ENCODE measurements around the gene CTSW.
A peak's percentile ranks its signal among the peaks of the same experiment; 100 is the strongest.

Gene CTSW

GRCh38 chr11:65862191-65862735 is 17.4 kb upstream of the CTSW start:
- H3K4me1 ChIP-seq (ENCODE audit: control insufficient read depth, insufficient read depth, low read length), result peaks cover 49% of the 10 kb centered on the region
- peaks cover 30 to 45% of the 10 kb centered on the region in 2 donors for H3K36me3 ChIP-seq (ENCODE audit: control insufficient read depth in 2 of 2, insufficient read depth in 2 of 2, low read length in 2 of 2)
- H3K9me3 ChIP-seq (ENCODE audit: control insufficient read depth in 2 of 2, low read length in 2 of 2), result no peaks in the 10 kb centered on the region
- peak overlapping the region; percentile 21 to 85 for H3K9ac ChIP-seq (ENCODE audit: low read length in 2 of 2)
- H3K4me3 ChIP-seq (ENCODE audit: low read length in 2 of 2), result peak overlapping the region in 1 of 2 donors; percentile 98
- H3K27ac ChIP-seq (ENCODE audit: low read length), result peak overlapping the region; percentile 100
- H3K27me3 ChIP-seq (ENCODE audit: control insufficient read depth in 1 of 2, insufficient read depth in 2 of 2, low read length in 2 of 2), result no peaks in the 10 kb centered on the region

- H3K4me1 ChIP-seq (ENCODE audit: control insufficient read depth, insufficient read depth, low read length), result peaks cover 51% of the 10 kb centered on the region
- peak overlapping the region; percentile 100 for H3K27ac ChIP-seq (ENCODE audit: low read length)
- H3K9ac ChIP-seq (ENCODE audit: low read length in 2 of 2), result peak overlapping the region in 1 of 2 donors; percentile 29
These were observed 16.4 kb upstream of the CTSW start for GRCh38 chr11:65862941-65863888.

GRCh38 chr11:65863889-65864705 is 15.5 kb upstream of the CTSW start:
- Histone ChIP-seq H3K27me3 (ENCODE audit: control insufficient read depth in 1 of 2, insufficient read depth in 2 of 2, low read length in 2 of 2) (no peaks in the 10 kb centered on the region), H3K9ac (ENCODE audit: low read length in 2 of 2) (peak overlapping the region in 1 of 2 donors; percentile 5), H3K4me3 (ENCODE audit: low read length in 2 of 2) (no peak overlapping the region), H3K27ac (ENCODE audit: low read length) (peak overlapping the region; percentile 100), H3K36me3 (ENCODE audit: control insufficient read depth in 2 of 2, insufficient read depth in 2 of 2, low read length in 2 of 2) (peaks cover 43 to 56% of the 10 kb centered on the region in 2 donors), H3K9me3 (ENCODE audit: control insufficient read depth in 2 of 2, low read length in 2 of 2) (no peaks in the 10 kb centered on the region), H3K4me1 (ENCODE audit: control insufficient read depth, insufficient read depth, low read length) (peaks cover 47% of the 10 kb centered on the region)

More at GRCh38 chr11:65862941-65863888, 16.4 kb upstream of the CTSW start:
- H3K9me3 ChIP-seq (ENCODE audit: control insufficient read depth in 2 of 2, low read length in 2 of 2), result no peaks in the 10 kb centered on the region
- peaks cover 34 to 48% of the 10 kb centered on the region in 2 donors for H3K36me3 ChIP-seq (ENCODE audit: control insufficient read depth in 2 of 2, insufficient read depth in 2 of 2, low read length in 2 of 2)
- no peak overlapping the region for H3K4me3 ChIP-seq (ENCODE audit: low read length in 2 of 2)
- no peaks in the 10 kb centered on the region for H3K27me3 ChIP-seq (ENCODE audit: control insufficient read depth in 1 of 2, insufficient read depth in 2 of 2, low read length in 2 of 2)

GRCh38 chr11:65864706-65865471 is 14.7 kb upstream of the CTSW start:
- Histone ChIP-seq H3K9me3 (ENCODE audit: control insufficient read depth in 2 of 2, low read length in 2 of 2) (no peaks in the 10 kb centered on the region), H3K27ac (ENCODE audit: low read length) (peak overlapping the region; percentile 37), H3K4me1 (ENCODE audit: control insufficient read depth, insufficient read depth, low read length) (peaks cover 46% of the 10 kb centered on the region), H3K36me3 (ENCODE audit: control insufficient read depth in 2 of 2, insufficient read depth in 2 of 2, low read length in 2 of 2) (peaks cover 48 to 61% of the 10 kb centered on the region in 2 donors), H3K27me3 (ENCODE audit: control insufficient read depth in 1 of 2, insufficient read depth in 2 of 2, low read length in 2 of 2) (no peaks in the 10 kb centered on the region), H3K9ac (ENCODE audit: low read length in 2 of 2) (no peak overlapping the region), H3K4me3 (ENCODE audit: low read length in 2 of 2) (no peak overlapping the region)

- Histone ChIP-seq H3K4me1 (ENCODE audit: control insufficient read depth, insufficient read depth, low read length) (peaks cover 50% of the 10 kb centered on the region), H3K27ac (ENCODE audit: low read length) (peak overlapping the region; percentile 37), H3K9me3 (ENCODE audit: control insufficient read depth in 2 of 2, low read length in 2 of 2) (no peaks in the 10 kb centered on the region), H3K27me3 (ENCODE audit: control insufficient read depth in 1 of 2, insufficient read depth in 2 of 2, low read length in 2 of 2) (no peaks in the 10 kb centered on the region), H3K4me3 (ENCODE audit: low read length in 2 of 2) (no peak overlapping the region), H3K9ac (ENCODE audit: low read length in 2 of 2) (no peak overlapping the region), H3K36me3 (ENCODE audit: control insufficient read depth in 2 of 2, insufficient read depth in 2 of 2, low read length in 2 of 2) (peaks cover 51 to 63% of the 10 kb centered on the region in 2 donors)
These were observed 14.0 kb upstream of the CTSW start for GRCh38 chr11:65865550-65866172.

- H3K4me3 ChIP-seq (ENCODE audit: low read length in 2 of 2), result no peak overlapping the region
- H3K9me3 ChIP-seq (ENCODE audit: control insufficient read depth in 2 of 2, low read length in 2 of 2), result no peaks in the 10 kb centered on the region
- no peaks in the 10 kb centered on the region for H3K27me3 ChIP-seq (ENCODE audit: control insufficient read depth in 1 of 2, insufficient read depth in 2 of 2, low read length in 2 of 2)
- H3K4me1 ChIP-seq (ENCODE audit: control insufficient read depth, insufficient read depth, low read length), result peaks cover 50% of the 10 kb centered on the region
- no peak overlapping the region for H3K9ac ChIP-seq (ENCODE audit: low read length in 2 of 2)
- H3K27ac ChIP-seq (ENCODE audit: low read length), result no peak overlapping the region
- H3K36me3 ChIP-seq (ENCODE audit: control insufficient read depth in 2 of 2, insufficient read depth in 2 of 2, low read length in 2 of 2), result peaks cover 53 to 64% of the 10 kb centered on the region in 2 donors
These were observed 12.9 kb upstream of the CTSW start for GRCh38 chr11:65866509-65867283.

- peak overlapping the region; percentile 18 for H3K27ac ChIP-seq (ENCODE audit: low read length)
- H3K9me3 ChIP-seq (ENCODE audit: control insufficient read depth in 2 of 2, low read length in 2 of 2), result no peaks in the 10 kb centered on the region
- H3K9ac ChIP-seq (ENCODE audit: low read length in 2 of 2), result no peak overlapping the region
- peaks cover 53 to 57% of the 10 kb centered on the region in 2 donors for H3K36me3 ChIP-seq (ENCODE audit: control insufficient read depth in 2 of 2, insufficient read depth in 2 of 2, low read length in 2 of 2)
- H3K4me1 ChIP-seq (ENCODE audit: control insufficient read depth, insufficient read depth, low read length), result peaks cover 48% of the 10 kb centered on the region
- H3K27me3 ChIP-seq (ENCODE audit: control insufficient read depth in 1 of 2, insufficient read depth in 2 of 2, low read length in 2 of 2), result no peaks in the 10 kb centered on the region
- H3K4me3 ChIP-seq (ENCODE audit: low read length in 2 of 2), result no peak overlapping the region
These were observed 12.2 kb upstream of the CTSW start for GRCh38 chr11:65867284-65868071.

GRCh38 chr11:65868076-65868667 is 11.5 kb upstream of the CTSW start:
- Histone ChIP-seq H3K4me1 (ENCODE audit: control insufficient read depth, insufficient read depth, low read length) (peaks cover 43% of the 10 kb centered on the region), H3K4me3 (ENCODE audit: low read length in 2 of 2) (no peak overlapping the region), H3K27me3 (ENCODE audit: control insufficient read depth in 1 of 2, insufficient read depth in 2 of 2, low read length in 2 of 2) (no peaks in the 10 kb centered on the region), H3K36me3 (ENCODE audit: control insufficient read depth in 2 of 2, insufficient read depth in 2 of 2, low read length in 2 of 2) (peaks cover 47 to 54% of the 10 kb centered on the region in 2 donors), H3K9me3 (ENCODE audit: control insufficient read depth in 2 of 2, low read length in 2 of 2) (no peaks in the 10 kb centered on the region), H3K9ac (ENCODE audit: low read length in 2 of 2) (no peak overlapping the region), H3K27ac (ENCODE audit: low read length) (peak overlapping the region; percentile 31)
